GM12878 (cell line): ENCODE measurements around the gene VWA3B.

ENCODE experiments used
- BCLAF1 ChIP-seq: fragments of 450-650 bp; IDR thresholded peaks from 2 replicates; pipeline ENCODE4 v1.6.1; 2017; ENCODE audit warnings: antibody characterized with exemption, mild to moderate bottlenecking, moderate library complexity
- BMI1 ChIP-seq: fragments of 450-650 bp; IDR thresholded peaks from 2 replicates; pipeline ENCODE4 v1.6.1; 2016; ENCODE audit warnings: mild to moderate bottlenecking, moderate library complexity, borderline replicate concordance
- MLLT1 ChIP-seq: fragments of 450-650 bp; IDR thresholded peaks from 2 replicates; pipeline ENCODE4 v1.6.1; 2016; ENCODE audit warnings: mild to moderate bottlenecking
- NR2C2 ChIP-seq: IDR thresholded peaks from 2 replicates; pipeline ENCODE4 v1.6.1; 2011; ENCODE audit warnings: borderline replicate concordance, low read depth; ENCODE audit not compliant: control insufficient read depth, insufficient read length
- NR2F1 ChIP-seq: fragments of 450-650 bp; conservative IDR thresholded peaks from 2 replicates; pipeline ENCODE4 v1.6.1; 2017; ENCODE audit warnings: mild to moderate bottlenecking
- POLR2A ChIP-seq: IDR thresholded peaks from 2 replicates; pipeline ENCODE4 v1.6.1; 2011; ENCODE audit warnings: low read depth, mild to moderate bottlenecking, low read length
- SIN3A ChIP-seq: IDR thresholded peaks from 2 replicates; pipeline ENCODE4 v1.6.1; 2012; ENCODE audit warnings: low read depth, low read length, improper control_type of control experiment
- TARDBP ChIP-seq: IDR thresholded peaks from 2 replicates; pipeline ENCODE4 v1.6.1; 2016; ENCODE audit warnings: borderline replicate concordance

- no peak for TF ChIP-seq MLLT1
- TF ChIP-seq BCLAF1: no peak
- TF ChIP-seq TARDBP: no peak
- no peak for TF ChIP-seq POLR2A
- TF ChIP-seq NR2F1: no peak
- TF ChIP-seq NR2C2: no peak
- no peak for TF ChIP-seq SIN3A
- no peak for TF ChIP-seq BMI1
Observed at GRCh38 chr2:98308068-98308467, 221.1 kb downstream of the VWA3B start.
